NCI-H1694 treated with DMSO at 0.1 percent for 48 hours (cell line): Measurements from ENCODE around the gene COMTD1.

Experiments used
- DNase-seq: peaks from one replicate; lab custom pipeline; 2025; lab: John Stamatoyannopoulos, UW

Gene COMTD1

GRCh38 chr10:75245354-75246250 is 9.8 kb upstream of the COMTD1 start:
- no peak for DNase-seq

- no peak for DNase-seq
Measured at GRCh38 chr10:75244487-75245353, 9.0 kb upstream of the COMTD1 start.

- DNase-seq, result no peak
Measured at GRCh38 chr10:75243426-75243825, 7.7 kb upstream of the COMTD1 start.

GRCh38 chr10:75240329-75241076 is 4.7 kb upstream of the COMTD1 start:
- no peak for DNase-seq

GRCh38 chr10:75239096-75239790 is 3.5 kb upstream of the COMTD1 start:
- no peak for DNase-seq

GRCh38 chr10:75238182-75239095 is 2.7 kb upstream of the COMTD1 start:
- DNase-seq, result no peak

- no peak for DNase-seq
Measured at GRCh38 chr10:75236178-75236825, 545 bp upstream of the COMTD1 start.

- no peak for DNase-seq
Measured at GRCh38 chr10:75234683-75235374, 928 bp downstream of the COMTD1 start.

GRCh38 chr10:75234017-75234682 is 1.6 kb downstream of the COMTD1 start:
- DNase-seq, result no peak

- DNase-seq, result no peak
Measured at GRCh38 chr10:75233444-75234016, 2.2 kb downstream of the COMTD1 start.

- DNase-seq, result no peak
Measured at GRCh38 chr10:75231672-75232581, 3.8 kb downstream of the COMTD1 start.

- peak; percentile 70 for DNase-seq
Measured at GRCh38 chr10:75230600-75231038, 5.1 kb downstream of the COMTD1 start.

GRCh38 chr10:75229971-75230370 is 5.8 kb downstream of the COMTD1 start:
- no peak for DNase-seq

- no peak for DNase-seq
Measured at GRCh38 chr10:75228834-75229233, 6.9 kb downstream of the COMTD1 start.

GRCh38 chr10:75228278-75228677 is 7.5 kb downstream of the COMTD1 start:
- no peak for DNase-seq

- DNase-seq, result no peak
Measured at GRCh38 chr10:75226656-75227055, 9.1 kb downstream of the COMTD1 start.

GRCh38 chr10:75226095-75226494 is 9.7 kb downstream of the COMTD1 start:
- no peak for DNase-seq
